SK-N-SH (cell line): ENCODE measurements around the gene CAMTA2. TPM values are rescaled to one million over a fixed set of nuclear protein-coding genes. Genes with fewer than 3 reads are reported as not detected.

Source experiments
- CTCF ChIA-PET: fragments of 300-600, 350-600 bp; formaldehyde crosslinking; extraction: SDS; loops from one replicate; lab custom pipeline; 2021; lab: Yijun Ruan, JAX
- POLR2A ChIA-PET: fragments of 350-600 bp; sonication (Branson Sonifier 250); formaldehyde crosslinking; extraction: SDS; loops from one replicate; lab custom pipeline; 2020; ENCODE audit warnings: antibody characterized with exemption, inconsistent platforms; lab: Yijun Ruan, JAX
- DNase-seq: peaks from one replicate; pipeline ENCODE4 v3.0.0; 2012
- H2AFZ ChIP-seq: fragments of 200-600 bp; sonication (generic); 2 replicates; pipeline ENCODE4 v1.8.1; 2016; ENCODE audit warnings: antibody characterized with exemption, mild to moderate bottlenecking, low read depth
- H3F3A ChIP-seq: fragments of 200-600 bp; sonication (generic); replicated peaks from 2 replicates; pipeline ENCODE3; 2016; ENCODE audit warnings: antibody characterized with exemption, mild to moderate bottlenecking; ENCODE audit not compliant: insufficient read depth
- H3K27ac ChIP-seq, 2 experiments: fragments of 200-500 bp in 1 of 2; fragments of 200-600 bp in 1 of 2; sonication (Bioruptor generic) in 1 of 2; sonication (generic), shearing (Covaris generic) in 1 of 2; 2 replicates each; pipeline versions ENCODE4 v1.5.1 to v1.6.1; 2014 to 2016; ENCODE audit warnings: low read depth in 2 of 2, inconsistent platforms in 1 of 2, low read length in 1 of 2, mild to moderate bottlenecking in 1 of 2, mixed read lengths in 1 of 2
- H3K27me3 ChIP-seq: fragments of 200-600 bp; sonication (generic), shearing (Covaris generic); 2 replicates; pipeline ENCODE4 v1.6.1; 2016; ENCODE audit warnings: mixed run types; ENCODE audit not compliant: insufficient read depth
- H3K36me3 ChIP-seq, 2 experiments: fragments of 200-500 bp in 1 of 2; fragments of 200-600 bp in 1 of 2; sonication (Bioruptor generic) in 1 of 2; sonication (generic) in 1 of 2; replicated peaks in 1 of 2; 2 replicates each; pipeline versions ENCODE3 to v1.5.1; 2014 to 2016; ENCODE audit warnings: low read length in 1 of 2, mild to moderate bottlenecking in 1 of 2; ENCODE audit not compliant: insufficient read depth in 2 of 2, control insufficient read depth in 1 of 2
- H3K4me1 ChIP-seq, 2 experiments: fragments of 200-500 bp in 1 of 2; fragments of 200-600 bp in 1 of 2; sonication (Bioruptor generic) in 1 of 2; sonication (generic), shearing (Covaris generic) in 1 of 2; 2 replicates each; pipeline versions ENCODE4 v1.5.1 to v1.6.1; 2014 to 2016; ENCODE audit warnings: low read depth in 1 of 2, low read length in 1 of 2, mixed run types in 1 of 2; ENCODE audit not compliant: insufficient read depth in 2 of 2, control insufficient read depth in 1 of 2
- H3K4me2 ChIP-seq: fragments of 200-600 bp; sonication (generic), shearing (Covaris generic); 2 replicates; pipeline ENCODE4 v1.6.1; 2017; ENCODE audit warnings: mixed run types
- H3K4me3 ChIP-seq, 2 experiments: fragments of 200-500 bp in 1 of 2; fragments of 200-600 bp in 1 of 2; sonication (Bioruptor generic) in 1 of 2; sonication (generic), shearing (Covaris generic) in 1 of 2; 2 replicates each; pipeline versions ENCODE4 v1.5.1 to v1.8.1; 2014 to 2016; ENCODE audit warnings: low read depth in 2 of 2, inconsistent platforms in 1 of 2, low read length in 1 of 2, mild to moderate bottlenecking in 1 of 2, mixed read lengths in 1 of 2, moderate library complexity in 1 of 2
- H3K79me2 ChIP-seq: fragments of 200-600 bp; sonication (generic); 2 replicates; pipeline ENCODE4 v1.8.1; 2017; ENCODE audit warnings: mild to moderate bottlenecking; ENCODE audit not compliant: insufficient read depth
- H3K9ac ChIP-seq: fragments of 200-600 bp; sonication (generic); 2 replicates; pipeline ENCODE4 v1.6.1; 2017; ENCODE audit warnings: mixed run types
- H3K9me2 ChIP-seq: fragments of 200-600 bp; sonication (generic); 2 replicates; pipeline ENCODE4 v1.6.1; 2017; ENCODE audit warnings: mixed run types
- H3K9me3 ChIP-seq: fragments of 200-600 bp; sonication (generic); 2 replicates; pipeline ENCODE4 v1.6.1; 2017; ENCODE audit warnings: mixed run types, mild to moderate bottlenecking, moderate library complexity
- H4K20me1 ChIP-seq: fragments of 200-600 bp; sonication (generic); 2 replicates; pipeline ENCODE4 v1.6.1; 2017; ENCODE audit warnings: mild to moderate bottlenecking, mixed run types; ENCODE audit not compliant: insufficient read depth
- CHD2 ChIP-seq: fragments of 150-350 bp; IDR thresholded peaks from 2 replicates; pipeline ENCODE4 v1.6.1; 2018; ENCODE audit warnings: low read length; ENCODE audit not compliant: partially characterized antibody
- EZH2phosphoT487 ChIP-seq: fragments of 200-600 bp; sonication (generic); IDR thresholded peaks from 2 replicates; pipeline ENCODE4 v1.6.1; 2017; ENCODE audit warnings: low read depth, mixed run types, mild to moderate bottlenecking, antibody characterized with exemption, moderate library complexity, borderline replicate concordance
- FOSL2 ChIP-seq: IDR thresholded peaks from 2 replicates; pipeline ENCODE4 v1.4.0; 2012; ENCODE audit warnings: low read depth, mild to moderate bottlenecking, moderate library complexity, borderline replicate concordance
- FOXJ3 ChIP-seq: sonication (generic); formaldehyde crosslinking; IDR thresholded peaks from 2 replicates; pipeline ENCODE4 v1.5.1; 2020; ENCODE audit warnings: mild to moderate bottlenecking, missing genetic modification reagents
- FOXM1 ChIP-seq: IDR thresholded peaks from 2 replicates; pipeline ENCODE4 v1.4.0; 2012; ENCODE audit warnings: low read depth, mild to moderate bottlenecking
- GABPA ChIP-seq: IDR thresholded peaks from 2 replicates; pipeline ENCODE4 v1.4.0; 2012; ENCODE audit warnings: low read depth, mild to moderate bottlenecking
- GATA2 ChIP-seq: sonication (generic); formaldehyde crosslinking; IDR thresholded peaks from 2 replicates; pipeline ENCODE4 v1.5.0; 2020; ENCODE audit warnings: mild to moderate bottlenecking, missing genetic modification reagents
- MAX ChIP-seq: IDR thresholded peaks from 2 replicates; pipeline ENCODE4 v1.4.0; 2012; ENCODE audit warnings: low read depth
- NFIC ChIP-seq: IDR thresholded peaks from 2 replicates; pipeline ENCODE4 v1.4.0; 2012; ENCODE audit warnings: borderline replicate concordance
- RCOR1 ChIP-seq: fragments of 150-350 bp; IDR thresholded peaks from 2 replicates; pipeline ENCODE4 v1.6.1; 2017; ENCODE audit warnings: antibody characterized with exemption, low read length
- SIN3A ChIP-seq: IDR thresholded peaks from 2 replicates; pipeline ENCODE4 v1.6.1; 2012; ENCODE audit warnings: low read depth, mild to moderate bottlenecking, low read length, moderate library complexity, borderline replicate concordance
- SMC3 ChIP-seq: IDR thresholded peaks from 2 replicates; pipeline ENCODE4 v1.6.1; 2012; ENCODE audit warnings: low read depth, low read length, improper control_type of control experiment
- TAF1 ChIP-seq: IDR thresholded peaks from 2 replicates; pipeline ENCODE4 v1.6.1; 2012; ENCODE audit warnings: low read depth, mild to moderate bottlenecking, low read length, moderate library complexity, borderline replicate concordance
- TCF12 ChIP-seq: IDR thresholded peaks from 2 replicates; pipeline ENCODE4 v1.4.0; 2012
- TEAD4 ChIP-seq: IDR thresholded peaks from 2 replicates; pipeline ENCODE4 v1.4.0; 2012; ENCODE audit warnings: mild to moderate bottlenecking, borderline replicate concordance; ENCODE audit not compliant: insufficient read depth
- USF2 ChIP-seq: fragments of 150-350 bp; IDR thresholded peaks from 2 replicates; pipeline ENCODE4 v1.6.1; 2017; ENCODE audit warnings: antibody characterized with exemption, low read length, low read depth, borderline replicate concordance
- YY1 ChIP-seq: IDR thresholded peaks from 2 replicates; pipeline ENCODE4 v1.4.0; 2012; ENCODE audit warnings: low read depth, mild to moderate bottlenecking
- ZBTB33 ChIP-seq: IDR thresholded peaks from 2 replicates; pipeline ENCODE4 v1.4.0; 2012; ENCODE audit warnings: low read depth, borderline replicate concordance
- WGBS: methylation state at CpG from one replicate; pipeline ENCODE4 v1.1.6; 2017; ENCODE audit warnings: low lambda C conversion rate; 5-methylcytosine and 5-hydroxymethylcytosine counted together
- polyA plus RNA-seq, 3 experiments: library from polyadenylated mRNA; depleted of rRNA; stranded (reverse); fragments of >200 nt; gene quantifications; 2 replicates each; pipeline ENCODE4 v1.2.3, GENCODE V29; 2012
- TF ChIP-seq, protein P1 (sequence below): IDR thresholded peaks from 2 replicates; pipeline ENCODE4; 2012

The CAMTA2 gene
- polyA plus RNA-seq, 1 of the 3 experiments (the other 2 are of a cell fraction), result 27.0 TPM

- Histone ChIP-seq H3K9me2 (no peaks in the 10 kb centered on the region), H3K9me3 (no peaks in the 10 kb centered on the region), H3F3A (no peaks in the 10 kb centered on the region), H3K79me2 (no peaks in the 10 kb centered on the region), H4K20me1 (no peaks in the 10 kb centered on the region), H3K4me1 (peaks cover 0 to 2% of the 10 kb centered on the region in 2 experiments; a peak in 1 of 4 replicates), H3K4me3 (no peak overlapping the region), H3K36me3 (no peaks in the 10 kb centered on the region), H2AFZ (no peak overlapping the region), H3K4me2 (no peak overlapping the region), H3K9ac (no peak overlapping the region), H3K27me3 (no peaks in the 10 kb centered on the region), H3K27ac (no peak overlapping the region)
- TF ChIP-seq FOSL2 (no peak), MAX (no peak), YY1 (no peak), RCOR1 (no peak), TCF12 (no peak), FOXJ3 (CRISPR knock-in tag) (no peak), GABPA (no peak), NFIC (no peak), GATA2 (CRISPR knock-in tag) (no peak), SMC3 (no peak), EZH2phosphoT487 (no peak), TEAD4 (no peak), ZBTB33 (no peak), CHD2 (no peak), TAF1 (no peak), SIN3A (no peak), FOXM1 (no peak), USF2 (no peak)
- TF ChIP-seq, protein P1, sequence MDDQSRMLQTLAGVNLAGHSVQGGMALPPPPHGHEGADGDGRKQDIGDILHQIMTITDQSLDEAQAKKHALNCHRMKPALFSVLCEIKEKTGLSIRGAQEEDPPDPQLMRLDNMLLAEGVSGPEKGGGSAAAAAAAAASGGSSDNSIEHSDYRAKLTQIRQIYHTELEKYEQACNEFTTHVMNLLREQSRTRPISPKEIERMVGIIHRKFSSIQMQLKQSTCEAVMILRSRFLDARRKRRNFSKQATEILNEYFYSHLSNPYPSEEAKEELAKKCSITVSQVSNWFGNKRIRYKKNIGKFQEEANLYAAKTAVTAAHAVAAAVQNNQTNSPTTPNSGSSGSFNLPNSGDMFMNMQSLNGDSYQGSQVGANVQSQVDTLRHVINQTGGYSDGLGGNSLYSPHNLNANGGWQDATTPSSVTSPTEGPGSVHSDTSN, result no peak
- no peak for DNase-seq
- POLR2A ChIA-PET, result no interaction called here
- CTCF ChIA-PET, result interaction anchor here (0.6 to 5.6 kb wide), 4 partner anchors 12 to 124 kb away, joined by 3 to 39 read pairs (median 4); no protein-coding TSS in a partner anchor
- 92% methylated on average over 10 of the region's 13 CpGs for WGBS
Observed at GRCh38 chr17:5033352-5034015, 46.0 kb upstream of the CAMTA2 start.
